GM21737 (cell line): Measurements from ENCODE around the gene ZNF750.

ENCODE experiments used
- ATAC-seq: cut with Tn5 transposase; IDR thresholded peaks from one replicate; pipeline ENCODE4 v1.9.1; 2021; ENCODE audit warnings: mild to moderate bottlenecking, moderate library complexity; ENCODE audit not compliant: unreplicated experiment

Gene ZNF750

GRCh38 chr17:82860606-82861392 is 21.0 kb upstream of the ZNF750 start:
- ATAC-seq: no peak

DNA sequence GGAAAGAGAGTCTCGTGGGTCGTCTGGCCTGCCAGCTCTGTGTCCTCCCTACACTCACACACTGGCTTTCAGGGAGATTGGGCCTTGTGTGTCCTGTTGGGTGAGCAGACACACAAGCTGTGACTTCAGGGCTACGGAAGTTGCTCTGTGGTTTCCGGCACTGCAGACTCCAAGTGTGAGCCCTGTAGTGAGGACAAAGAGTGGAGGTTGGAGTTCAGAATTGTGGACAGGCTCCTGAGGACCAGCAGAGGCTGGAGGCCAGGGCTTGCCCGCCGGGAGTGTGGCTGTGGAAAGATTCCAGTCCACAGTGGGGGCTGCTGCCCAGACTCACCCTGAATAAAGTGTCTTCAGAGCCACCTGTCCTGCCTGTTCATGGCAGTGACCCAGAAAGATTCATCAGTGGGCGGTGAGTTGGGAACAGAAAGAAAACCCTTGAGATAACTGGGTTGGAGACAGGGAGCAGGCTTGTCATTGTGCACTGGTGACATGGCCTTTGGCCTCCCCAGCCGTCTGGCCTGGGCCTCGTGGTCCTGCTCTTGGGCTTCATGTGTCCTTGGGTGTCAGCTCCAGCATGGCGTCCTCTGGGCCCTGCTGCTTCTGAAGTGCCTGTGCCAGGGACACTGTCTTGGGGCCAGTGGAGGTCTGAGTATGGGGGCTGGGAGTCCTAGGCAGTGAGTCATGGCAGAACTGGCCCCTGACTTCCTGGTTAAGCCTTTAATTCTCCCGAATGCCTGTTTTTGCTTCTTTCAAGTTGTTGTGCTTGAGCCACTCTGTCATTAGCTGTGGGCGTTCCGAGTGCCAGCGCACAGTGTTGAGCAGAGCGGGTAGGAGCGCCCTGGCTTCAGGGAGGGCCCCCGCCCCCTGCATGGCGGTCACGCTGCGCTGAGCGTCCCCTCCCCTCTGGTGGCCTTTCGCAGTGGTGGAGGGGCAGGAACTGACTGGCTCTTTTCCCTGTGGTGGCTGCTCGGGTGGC is 19.9 kb upstream of the ZNF750 start:
- ATAC-seq: peak; percentile 43

DNA sequence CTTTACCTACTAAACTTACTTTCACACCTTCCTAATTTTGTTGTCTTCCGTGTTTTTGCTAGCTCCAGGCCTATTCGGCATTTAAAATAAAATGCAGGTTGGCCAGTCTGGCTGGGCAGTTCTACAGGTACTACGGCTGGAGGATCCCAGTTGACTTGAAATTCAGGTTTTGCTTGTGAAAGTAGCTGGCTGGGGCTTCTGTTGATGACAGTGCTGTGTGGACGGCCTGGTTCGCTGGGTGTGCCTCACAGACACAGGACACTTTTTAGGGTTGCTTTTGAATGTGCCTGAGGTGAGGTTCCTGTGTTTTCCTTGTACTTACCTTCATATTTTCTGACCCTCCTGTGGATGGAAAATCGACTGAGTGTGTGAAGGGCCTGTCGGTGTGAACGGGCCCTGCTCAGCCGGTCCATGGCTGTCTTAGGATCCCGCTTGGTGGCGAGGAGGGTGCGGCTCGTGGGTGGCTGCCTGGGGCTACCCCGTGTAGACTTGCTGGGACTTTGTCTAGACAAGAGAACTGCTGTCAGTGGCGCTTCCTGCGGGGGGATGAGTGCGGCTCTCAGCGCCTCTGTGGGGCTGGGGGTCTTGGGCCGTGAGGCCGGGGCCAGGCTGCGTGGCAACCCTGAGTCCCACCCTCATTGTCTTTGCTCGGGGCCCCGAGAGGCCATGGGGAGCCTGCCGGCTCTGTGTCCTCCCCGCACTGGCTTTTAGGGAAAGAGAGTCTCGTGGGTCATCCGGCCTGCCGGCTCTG is 18.7 kb upstream of the ZNF750 start:
- no peak for ATAC-seq

DNA sequence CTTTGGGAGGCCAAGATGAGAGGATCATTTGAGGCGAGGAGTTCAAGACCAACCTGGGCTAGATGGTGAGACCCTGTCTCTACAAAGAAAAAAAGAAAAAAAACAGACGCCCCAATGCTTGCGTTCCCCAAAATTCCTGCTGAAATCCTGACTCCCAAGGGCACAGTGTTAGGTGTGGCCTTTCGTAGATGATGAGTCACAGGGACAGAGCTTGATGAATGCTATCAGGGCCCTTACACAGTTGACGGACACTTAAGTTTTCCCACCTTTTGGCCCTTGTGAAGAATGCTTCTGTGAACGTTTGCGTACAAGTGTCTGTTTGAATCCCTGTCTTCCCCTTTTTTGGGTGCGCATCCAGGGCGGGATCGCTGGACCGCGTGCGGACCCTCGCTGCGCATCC is 16.5 kb upstream of the ZNF750 start:
- ATAC-seq: no peak

DNA sequence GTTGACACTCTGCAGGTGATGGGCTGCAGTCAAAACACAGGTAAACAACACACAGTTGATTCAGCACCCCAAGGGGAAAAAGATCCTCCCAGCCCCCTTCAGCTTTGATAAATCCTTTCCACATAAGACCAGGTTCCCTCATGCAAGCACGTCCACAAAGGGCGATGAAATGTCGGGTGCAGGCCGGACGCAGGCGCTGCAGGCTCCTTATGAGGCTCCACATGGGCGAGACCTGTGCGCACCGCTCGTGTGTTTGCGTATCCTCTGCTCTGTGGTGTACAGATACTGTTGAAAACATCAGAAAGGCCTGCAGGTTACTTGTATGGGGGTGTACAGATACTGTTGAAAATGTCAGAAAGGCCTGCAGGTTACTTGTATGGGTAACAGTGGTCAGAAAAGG is 14.4 kb upstream of the ZNF750 start:
- ATAC-seq: no peak

DNA sequence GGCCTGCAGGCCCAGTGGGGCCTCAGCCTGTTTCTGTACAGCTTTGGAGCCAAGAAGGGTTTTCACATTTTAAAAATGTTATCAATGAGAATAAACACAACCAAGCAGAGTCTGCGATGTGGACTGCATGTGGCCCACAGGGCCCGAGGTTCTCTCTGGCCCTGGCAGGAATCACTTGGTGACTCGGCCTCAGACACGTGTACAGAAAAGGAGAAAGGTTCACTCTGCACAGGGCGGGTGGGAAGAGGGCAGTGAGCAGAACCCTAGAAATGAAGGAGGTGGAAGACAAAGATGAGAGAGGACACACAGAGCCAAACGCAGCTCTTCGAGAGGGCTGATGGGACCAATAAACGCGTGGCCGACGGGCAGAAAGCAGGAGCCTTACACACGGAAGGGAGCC is 11.6 kb upstream of the ZNF750 start:
- no peak for ATAC-seq

- ATAC-seq: no peak
Observed at GRCh38 chr17:82849076-82849945, 9.5 kb upstream of the ZNF750 start.

DNA sequence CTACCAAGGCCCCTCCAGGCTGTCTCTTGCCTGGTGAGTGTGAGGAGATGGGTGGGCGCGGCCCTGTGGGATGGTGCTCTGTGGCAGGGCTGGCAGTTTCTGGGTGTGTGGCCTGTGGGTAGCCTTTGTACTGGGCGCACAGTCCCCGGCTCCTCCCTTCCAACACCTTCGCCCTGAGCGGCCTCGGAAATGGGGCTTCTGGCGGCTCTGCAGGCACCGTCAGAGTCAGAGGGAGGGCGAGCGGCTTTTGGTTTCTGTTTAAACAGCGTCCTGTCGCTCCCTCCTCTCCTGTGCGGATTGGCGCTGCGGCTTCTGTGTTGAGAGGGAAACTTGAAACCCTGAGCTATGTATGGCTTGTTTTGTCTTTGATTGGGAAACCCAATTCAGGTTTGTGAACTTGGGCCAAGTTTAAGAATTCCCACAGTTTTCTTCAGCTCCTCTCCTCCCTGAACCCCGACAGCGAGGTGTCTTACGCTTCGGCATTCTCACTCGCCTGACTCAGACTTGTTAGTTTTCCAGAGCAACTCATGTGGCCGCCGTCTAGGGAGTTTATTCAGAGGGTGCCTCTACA is 8.3 kb upstream of the ZNF750 start:
- ATAC-seq: no peak

DNA sequence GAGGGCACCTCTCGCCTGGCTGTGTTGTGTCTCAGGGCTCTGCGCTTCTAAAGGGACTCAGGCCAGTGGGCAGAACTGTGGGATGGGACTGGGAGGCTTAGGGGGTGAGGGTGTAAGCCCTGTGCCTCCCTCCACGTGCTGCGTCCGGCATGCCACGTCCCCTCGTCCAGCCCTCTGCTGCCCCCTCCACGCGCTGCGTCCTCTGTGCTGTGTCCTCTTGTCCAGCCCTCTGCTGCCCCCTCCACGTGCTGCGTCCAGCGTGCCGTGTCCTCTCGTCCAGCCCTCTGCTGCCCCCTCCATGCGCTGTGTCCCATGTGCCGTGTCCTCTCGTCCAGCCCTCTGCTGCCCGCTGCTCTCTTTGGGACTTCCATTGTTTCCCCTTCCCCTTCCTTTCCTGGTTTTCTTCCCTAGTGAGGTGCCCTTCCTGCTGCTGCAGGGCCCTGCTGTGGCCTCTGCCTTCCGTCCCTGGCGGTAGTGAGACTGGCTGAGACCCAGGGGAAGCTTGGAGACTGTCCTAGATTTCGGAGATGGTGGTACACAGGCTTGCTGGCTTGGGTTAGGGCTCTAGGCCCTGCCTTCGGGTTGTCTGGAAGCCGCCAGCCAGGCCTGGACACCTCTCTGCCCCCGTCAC is 6.4 kb upstream of the ZNF750 start:
- ATAC-seq: no peak

GRCh38 chr17:82845163-82845807 is 5.5 kb upstream of the ZNF750 start:
- ATAC-seq: no peak

DNA sequence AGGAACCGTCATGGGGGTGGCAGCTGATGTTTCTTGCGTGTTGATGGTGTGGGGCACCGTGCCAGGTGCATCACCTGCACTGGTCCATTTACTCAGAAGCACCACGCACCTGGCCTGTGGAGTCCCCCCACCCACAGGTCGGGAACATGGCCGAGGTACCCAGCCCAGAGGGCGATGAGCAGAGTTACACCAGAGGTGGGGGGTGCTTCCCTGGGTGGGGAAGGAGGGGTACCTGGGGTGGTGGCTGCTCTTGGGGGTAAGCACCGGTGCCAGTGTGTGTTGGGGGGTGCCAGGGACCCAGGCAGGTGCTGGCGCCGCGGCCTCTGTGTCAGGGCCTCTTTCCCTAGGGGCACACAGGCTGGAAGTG is 5.0 kb upstream of the ZNF750 start:
- ATAC-seq: no peak

DNA sequence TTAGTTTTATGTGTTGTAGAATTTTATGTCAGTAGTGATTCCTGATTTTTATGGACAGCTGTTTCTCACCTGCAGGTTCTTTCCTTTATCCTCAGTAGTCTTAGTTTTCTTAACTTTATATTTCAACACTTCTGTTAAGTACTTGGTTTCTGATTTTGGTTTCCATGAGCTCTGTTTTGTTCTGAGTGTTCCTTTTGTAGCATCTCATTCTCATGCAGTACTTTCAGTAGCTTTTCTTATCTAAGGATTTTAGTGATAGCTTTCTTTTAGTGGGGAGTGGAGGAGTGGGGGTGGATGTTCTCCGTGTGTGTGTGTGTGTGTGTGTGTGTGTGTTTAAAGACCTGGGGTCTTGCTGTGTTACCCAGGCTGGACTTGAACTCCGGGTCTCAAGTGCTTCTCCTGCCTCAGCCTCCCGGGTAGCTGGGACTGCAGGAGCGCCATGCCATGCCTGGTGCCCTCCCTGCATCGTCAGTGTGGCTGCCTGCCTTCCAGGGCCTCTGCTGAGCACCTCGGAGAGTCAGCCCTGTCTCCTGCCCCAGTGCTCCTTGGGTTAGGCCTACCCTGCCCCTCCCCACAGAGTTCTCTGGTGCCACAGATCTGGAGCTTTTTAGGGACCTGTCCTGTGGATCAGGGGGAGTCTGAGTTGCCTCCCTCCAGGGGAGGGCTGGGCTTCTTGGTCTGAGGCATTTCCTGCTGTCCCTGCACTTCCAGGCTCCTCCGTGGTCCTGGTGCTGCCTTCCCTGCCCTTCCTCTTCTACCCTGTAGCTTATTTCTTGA is 4.3 kb upstream of the ZNF750 start:
- no peak for ATAC-seq

- no peak for ATAC-seq
Observed at GRCh38 chr17:82841921-82842596, 2.2 kb upstream of the ZNF750 start.

DNA sequence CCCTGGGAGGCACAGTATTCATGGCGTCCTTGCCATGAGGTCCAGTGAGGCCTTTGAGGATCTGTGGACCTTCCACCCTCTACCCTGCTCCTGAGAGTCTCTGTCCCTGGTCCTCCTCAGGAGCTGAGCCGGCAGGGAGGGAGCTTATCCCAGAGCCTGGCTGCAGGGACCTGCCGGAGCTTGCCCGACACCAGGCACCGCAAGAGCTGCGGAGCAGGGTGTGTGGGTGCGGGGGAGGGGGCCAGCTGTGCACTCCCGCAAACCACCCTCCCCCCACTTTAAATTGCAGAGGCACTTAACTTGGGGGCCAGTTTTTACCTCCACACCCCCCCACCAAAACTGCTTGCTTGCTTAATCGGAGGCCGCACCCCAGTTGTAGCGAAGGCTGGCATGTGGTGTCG is 609 bp upstream of the ZNF750 start:
- ATAC-seq: no peak

DNA sequence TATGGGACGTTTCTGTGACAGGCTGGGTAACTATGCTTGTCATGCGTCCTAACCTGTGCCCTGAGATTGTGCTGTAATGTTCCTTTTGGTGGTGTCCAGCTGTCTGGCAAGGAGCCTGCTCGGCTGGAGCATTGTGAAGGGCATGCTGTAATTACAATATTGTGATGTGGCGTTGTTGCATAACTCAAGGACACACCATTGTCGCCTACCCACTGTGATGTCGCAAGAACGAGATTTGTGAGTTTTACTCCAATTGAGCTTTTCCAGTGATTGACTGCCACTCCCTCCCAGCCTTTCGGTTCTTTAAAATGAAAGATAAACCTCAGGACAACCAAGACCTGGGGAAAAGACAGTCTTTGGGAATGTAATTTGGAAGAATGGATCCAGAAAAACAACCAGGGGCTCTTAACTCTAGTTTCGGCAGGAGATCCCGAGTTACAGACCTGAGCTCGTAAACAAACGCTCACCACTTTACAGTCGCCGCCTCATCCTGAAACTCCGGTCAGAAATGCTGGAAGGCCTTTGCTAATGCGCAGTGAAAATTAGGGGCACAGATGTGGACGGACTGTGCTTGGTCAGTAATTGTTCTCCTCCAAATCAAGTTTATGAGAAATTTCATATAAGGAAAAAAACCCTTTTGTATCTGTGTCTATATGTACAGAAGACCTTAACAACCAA is 1.3 kb downstream of the ZNF750 start:
- ATAC-seq: no peak

GRCh38 chr17:82837586-82838320 is 2.1 kb downstream of the ZNF750 start:
- no peak for ATAC-seq
